Hippocampal formation (tissue), 2 donors: ENCODE measurements around the gene PDK2.
A peak's percentile ranks its signal among the peaks of the same experiment; 100 is the strongest.

Experiments used
- DNase-seq, 2 donors: peaks; one replicate each; lab custom pipeline; 2025; lab: John Stamatoyannopoulos, UW

PDK2 gene

GRCh38 chr17:50150354-50151040 is 55.3 kb downstream of the PDK2 start, which contains the start of gene PPP1R9B:
Gene PPP1R9B, minus strand, starts transcription at chr17:50150677. Its CDS starts 164 bp downstream, at chr17:50150513.
- DNase-seq, result no peak

GRCh38 chr17:50151041-50151936 is 56.1 kb downstream of the PDK2 start:
- DNase-seq, result peak; percentile 87 to 90

GRCh38 chr17:50151937-50152547 is 56.9 kb downstream of the PDK2 start:
- DNase-seq, result peak; percentile 88 to 90

GRCh38 chr17:50152736-50153135 is 57.6 kb downstream of the PDK2 start:
- DNase-seq, result no peak

- DNase-seq, result no peak
Observed at GRCh38 chr17:50153650-50154575, 58.8 kb downstream of the PDK2 start.

- no peak for DNase-seq
Observed at GRCh38 chr17:50154604-50155003, 59.5 kb downstream of the PDK2 start.

GRCh38 chr17:50155115-50155819 is 60.1 kb downstream of the PDK2 start:
- no peak for DNase-seq

- DNase-seq, result no peak
Observed at GRCh38 chr17:50157891-50158290, 62.7 kb downstream of the PDK2 start.

GRCh38 chr17:50161023-50161910 is 66.1 kb downstream of the PDK2 start:
- peak; percentile 85 to 88 for DNase-seq
